ENCODE measurements around the gene CCDC82. TPM values are rescaled to one million over a fixed set of nuclear protein-coding genes. Genes with fewer than 3 reads are reported as not detected.
A peak's percentile ranks its signal among the peaks of the same experiment; 100 is the strongest.

The CCDC82 gene
- total RNA-seq, 1 experiment from 2014 or later, result 20.1 TPM

DNA sequence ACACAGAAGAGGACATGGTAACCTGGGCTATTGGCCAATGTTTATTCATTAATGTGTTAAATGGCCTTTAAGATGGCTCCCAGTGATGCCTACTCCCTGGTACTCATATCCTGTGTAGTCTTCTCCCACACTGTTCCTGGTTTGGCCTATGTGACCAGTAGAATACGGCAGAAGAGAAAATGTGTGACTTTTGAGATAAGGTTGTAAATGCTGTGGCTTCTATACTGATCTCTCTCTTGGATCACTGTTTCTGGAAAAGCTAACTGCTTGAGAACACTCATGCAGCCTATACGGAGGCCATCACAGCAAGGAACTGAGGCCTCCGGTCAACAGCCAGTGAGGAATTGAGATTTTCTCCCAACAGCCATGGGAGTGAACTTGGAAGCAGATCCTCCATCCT, 70.9 kb downstream of the CCDC82 start:
- no peak for DNase-seq
- Mint-ChIP-seq H3K4me3 (ENCODE audit: low read depth, unreplicated experiment) (no peak overlapping the region), H3K27ac (ENCODE audit: unreplicated experiment) (no peak overlapping the region), H3K27me3 (ENCODE audit: unreplicated experiment) (no peaks in the 10 kb centered on the region), H3K9me3 (ENCODE audit: low read depth, unreplicated experiment) (no peaks in the 10 kb centered on the region), H3K36me3 (ENCODE audit: insufficient read depth, unreplicated experiment) (peaks cover 19% of the 10 kb centered on the region), H3K4me1 (ENCODE audit: low read depth, unreplicated experiment) (peaks cover 76% of the 10 kb centered on the region)
- TF ChIP-seq, protein P1, sequence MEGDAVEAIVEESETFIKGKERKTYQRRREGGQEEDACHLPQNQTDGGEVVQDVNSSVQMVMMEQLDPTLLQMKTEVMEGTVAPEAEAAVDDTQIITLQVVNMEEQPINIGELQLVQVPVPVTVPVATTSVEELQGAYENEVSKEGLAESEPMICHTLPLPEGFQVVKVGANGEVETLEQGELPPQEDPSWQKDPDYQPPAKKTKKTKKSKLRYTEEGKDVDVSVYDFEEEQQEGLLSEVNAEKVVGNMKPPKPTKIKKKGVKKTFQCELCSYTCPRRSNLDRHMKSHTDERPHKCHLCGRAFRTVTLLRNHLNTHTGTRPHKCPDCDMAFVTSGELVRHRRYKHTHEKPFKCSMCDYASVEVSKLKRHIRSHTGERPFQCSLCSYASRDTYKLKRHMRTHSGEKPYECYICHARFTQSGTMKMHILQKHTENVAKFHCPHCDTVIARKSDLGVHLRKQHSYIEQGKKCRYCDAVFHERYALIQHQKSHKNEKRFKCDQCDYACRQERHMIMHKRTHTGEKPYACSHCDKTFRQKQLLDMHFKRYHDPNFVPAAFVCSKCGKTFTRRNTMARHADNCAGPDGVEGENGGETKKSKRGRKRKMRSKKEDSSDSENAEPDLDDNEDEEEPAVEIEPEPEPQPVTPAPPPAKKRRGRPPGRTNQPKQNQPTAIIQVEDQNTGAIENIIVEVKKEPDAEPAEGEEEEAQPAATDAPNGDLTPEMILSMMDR (IDR thresholded peaks at IDR 0.05; ENCODE audit: unreplicated experiment), result no peak
- CTCF ChIA-PET, result no interaction called here
- intact Hi-C loops (cut with micrococcal nuclease; ENCODE audit: unreplicated experiment), result no loop called here
- no TSS peak for BruUV-seq (replicated peaks)

DNA sequence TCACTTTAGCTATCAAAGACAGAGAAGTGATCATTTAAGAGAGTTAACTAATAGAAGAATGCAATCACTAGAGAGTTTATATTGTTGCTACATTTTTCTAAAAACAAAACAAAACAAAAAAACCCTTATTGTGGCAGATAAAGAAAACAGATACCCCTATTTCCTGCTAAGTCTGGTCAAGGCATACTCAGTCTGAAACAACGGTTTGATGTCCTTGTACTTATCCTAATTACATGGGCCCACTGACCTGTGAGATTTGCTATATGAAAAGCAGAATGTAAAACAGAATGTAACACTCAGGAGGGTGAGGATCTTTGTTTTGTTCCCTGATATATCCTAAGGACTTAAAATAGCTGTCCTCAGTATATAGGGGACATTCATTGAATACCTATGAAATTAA, 71.3 kb downstream of the CCDC82 start:
- no peak overlapping the region for H3K4me3 Mint-ChIP-seq (ENCODE audit: low read depth, unreplicated experiment)
- CTCF ChIA-PET, result no interaction called here
- peaks cover 76% of the 10 kb centered on the region for H3K4me1 Mint-ChIP-seq (ENCODE audit: low read depth, unreplicated experiment)
- no peaks in the 10 kb centered on the region for H3K9me3 Mint-ChIP-seq (ENCODE audit: low read depth, unreplicated experiment)
- TF ChIP-seq, protein P1 (IDR thresholded peaks at IDR 0.05; ENCODE audit: unreplicated experiment), result no peak
- H3K36me3 Mint-ChIP-seq (ENCODE audit: insufficient read depth, unreplicated experiment), result peaks cover 22% of the 10 kb centered on the region
- intact Hi-C loops (cut with micrococcal nuclease; ENCODE audit: unreplicated experiment), result no loop called here
- no peak for DNase-seq
- no peak overlapping the region for H3K27ac Mint-ChIP-seq (ENCODE audit: unreplicated experiment)
- no TSS peak for BruUV-seq (replicated peaks)
- H3K27me3 Mint-ChIP-seq (ENCODE audit: unreplicated experiment), result no peaks in the 10 kb centered on the region

DNA sequence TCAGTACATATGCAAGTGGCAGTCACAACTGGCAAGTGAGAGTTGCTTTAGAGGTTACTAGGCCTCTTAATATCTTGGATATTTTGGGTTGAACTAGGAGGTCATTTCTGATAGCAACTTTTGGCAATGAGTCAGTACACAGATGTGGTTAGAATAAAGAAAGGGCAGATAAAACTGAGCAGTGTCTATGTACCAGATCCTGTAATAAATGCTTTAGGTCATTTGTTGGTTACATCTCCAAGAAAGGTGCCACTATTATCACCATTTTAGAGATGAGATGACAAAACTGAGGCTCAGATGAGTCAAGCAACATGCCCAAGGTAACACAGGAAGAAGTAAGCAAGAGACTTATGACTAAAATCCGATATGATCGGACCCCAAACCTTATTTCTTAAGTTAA, 71.7 kb downstream of the CCDC82 start:
- Mint-ChIP-seq H3K27ac (ENCODE audit: unreplicated experiment) (peak overlapping the region; percentile 27), H3K4me3 (ENCODE audit: low read depth, unreplicated experiment) (no peak overlapping the region), H3K27me3 (ENCODE audit: unreplicated experiment) (no peaks in the 10 kb centered on the region), H3K36me3 (ENCODE audit: insufficient read depth, unreplicated experiment) (peaks cover 27% of the 10 kb centered on the region), H3K9me3 (ENCODE audit: low read depth, unreplicated experiment) (no peaks in the 10 kb centered on the region), H3K4me1 (ENCODE audit: low read depth, unreplicated experiment) (peaks cover 78% of the 10 kb centered on the region)
- no peak for DNase-seq
- BruUV-seq (replicated peaks), result no TSS peak
- CTCF ChIA-PET, result no interaction called here
- TF ChIP-seq, protein P1 (IDR thresholded peaks at IDR 0.05; ENCODE audit: unreplicated experiment), result no peak
- intact Hi-C loops (cut with micrococcal nuclease; ENCODE audit: unreplicated experiment), result no loop called here

DNA sequence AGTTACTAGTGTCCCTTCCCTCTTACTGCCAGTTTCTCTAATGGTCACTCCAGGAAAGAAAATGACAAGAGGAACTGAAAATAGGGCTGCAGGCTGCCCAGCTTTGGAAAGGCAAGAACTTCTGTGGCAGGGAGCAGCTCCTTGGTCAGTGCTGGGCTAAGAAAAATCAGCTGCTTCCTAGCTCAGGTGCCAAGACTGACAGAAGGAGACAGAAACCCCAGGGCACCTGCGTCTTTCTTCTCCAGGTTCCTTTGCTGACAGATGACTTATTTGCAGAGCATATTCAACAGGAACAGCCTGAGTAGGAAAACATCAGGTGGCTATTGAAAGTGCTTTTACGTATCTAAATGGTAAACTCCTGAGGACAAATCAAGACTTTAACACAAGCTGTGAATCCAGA, 72.1 kb downstream of the CCDC82 start:
- CTCF ChIA-PET, result no interaction called here

More for the DNA sequence above, 72.1 kb downstream of the CCDC82 start:
- TF ChIP-seq, protein P1 (IDR thresholded peaks at IDR 0.05; ENCODE audit: unreplicated experiment), result no peak
- no peak overlapping the region for H3K4me3 Mint-ChIP-seq (ENCODE audit: low read depth, unreplicated experiment)
- intact Hi-C loops (cut with micrococcal nuclease; ENCODE audit: unreplicated experiment), result no loop called here
- H3K36me3 Mint-ChIP-seq (ENCODE audit: insufficient read depth, unreplicated experiment), result peaks cover 24% of the 10 kb centered on the region
- H3K9me3 Mint-ChIP-seq (ENCODE audit: low read depth, unreplicated experiment), result no peaks in the 10 kb centered on the region
- peaks cover 79% of the 10 kb centered on the region for H3K4me1 Mint-ChIP-seq (ENCODE audit: low read depth, unreplicated experiment)
- H3K27me3 Mint-ChIP-seq (ENCODE audit: unreplicated experiment), result no peaks in the 10 kb centered on the region
- H3K27ac Mint-ChIP-seq (ENCODE audit: unreplicated experiment), result peak overlapping the region; percentile 27
- DNase-seq, result no peak
- no TSS peak for BruUV-seq (replicated peaks)

Measured in Calu3 (cell line).